ENCODE data around the gene OR8D2.
"Not testable (repeated sequence)": the region's sequence is repeated elsewhere in the genome, so short reads cannot be mapped to it uniquely, and the experiment has no call there.

Gene OR8D2

DNA sequence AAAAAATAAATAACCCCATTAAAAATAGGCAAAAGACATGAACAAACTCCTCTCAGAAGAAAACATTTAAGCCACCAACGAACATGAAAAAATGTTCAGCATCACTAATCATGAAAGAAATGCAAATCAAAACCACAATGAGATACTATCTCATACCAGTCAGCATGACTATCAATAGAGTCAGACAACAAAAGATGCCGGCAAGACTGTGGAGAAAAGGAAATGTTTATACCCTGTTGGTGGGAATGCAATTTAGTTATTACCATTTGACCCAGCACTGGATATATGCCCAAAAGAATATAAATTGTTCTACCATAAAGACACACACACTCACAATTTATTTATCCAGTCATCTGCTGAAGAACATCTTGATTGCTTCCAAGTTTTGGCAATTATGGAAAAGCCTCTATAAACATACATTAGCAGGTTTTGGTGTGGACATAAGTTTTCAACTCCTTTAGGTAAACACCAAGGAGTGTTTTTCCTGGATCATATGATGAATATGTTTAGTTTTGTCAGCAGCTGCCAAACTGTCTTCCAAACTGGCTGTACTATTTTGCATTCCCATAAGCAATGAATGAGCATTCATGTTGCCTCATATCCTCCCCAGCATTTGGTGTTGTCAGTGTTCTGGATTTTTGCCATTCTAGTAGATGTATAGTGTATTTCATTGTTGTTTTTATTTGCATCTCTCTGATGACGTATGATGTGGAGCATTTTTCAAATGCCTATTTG, 34.2 kb downstream of the OR8D2 start:
- DNase-seq (ENCODE audit: low read depth in 2 of 2) = peak; percentile 71 to 72

DNA sequence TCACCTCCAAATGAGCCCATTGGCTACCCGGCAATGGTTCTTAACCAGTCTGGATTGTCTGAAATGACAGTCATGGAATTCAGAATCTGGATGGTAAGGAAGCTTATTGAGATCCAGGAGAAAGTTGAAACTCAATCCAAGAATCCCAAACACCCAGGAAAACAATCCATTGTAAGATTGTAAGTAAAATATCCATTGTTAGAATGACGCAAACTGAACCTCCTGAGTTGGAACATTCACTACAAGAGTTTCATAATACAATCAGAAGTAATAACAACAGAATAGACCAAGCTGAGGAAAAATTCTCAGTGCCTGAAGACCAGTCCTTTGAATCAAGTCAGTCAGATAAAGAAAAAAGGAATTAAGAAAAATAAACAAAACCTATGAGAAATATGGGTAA, 41.7 kb downstream of the OR8D2 start:
- no peak for DNase-seq (ENCODE audit: low read depth in 2 of 2)

DNA sequence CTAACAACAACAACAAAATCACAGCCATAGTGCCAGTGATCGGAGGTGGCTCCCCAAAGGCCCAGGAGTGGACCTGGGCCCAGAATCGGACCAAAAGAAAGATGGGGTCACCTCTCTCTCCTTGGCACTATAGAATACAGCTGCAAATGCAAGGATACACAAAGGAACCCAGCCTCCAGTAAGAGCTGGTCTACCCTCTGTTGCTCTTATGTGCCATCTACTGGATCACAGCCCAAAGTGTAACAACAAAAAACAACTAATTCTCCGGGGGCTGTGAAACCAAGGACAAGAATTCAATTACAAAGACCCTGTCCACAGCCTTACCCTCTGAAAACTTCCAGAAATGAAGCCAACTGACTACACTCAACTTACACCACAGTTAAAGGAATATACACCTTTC, 42.2 kb downstream of the OR8D2 start:
- no peak for DNase-seq (ENCODE audit: low read depth in 2 of 2)

DNA sequence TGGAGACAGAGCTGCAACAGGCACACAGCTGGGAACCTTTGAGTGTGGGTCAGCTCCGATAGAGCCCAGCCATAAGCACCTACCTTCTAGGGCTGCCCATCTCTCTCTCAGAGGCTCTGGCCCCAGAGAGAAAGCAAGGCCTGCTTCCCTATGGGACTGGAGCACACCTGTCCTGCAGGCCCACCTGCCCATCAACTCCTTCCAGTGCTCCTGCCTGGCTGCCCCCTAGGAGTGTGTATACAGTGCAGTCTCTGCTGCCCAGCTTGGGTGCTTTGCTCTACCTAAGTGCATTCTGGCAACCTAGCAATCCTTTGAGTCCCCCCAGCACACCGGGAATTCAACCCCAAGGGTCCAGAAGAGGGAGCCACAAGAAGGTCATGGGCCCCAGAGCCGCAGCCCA, 42.8 kb downstream of the OR8D2 start:
- DNase-seq (ENCODE audit: low read depth in 2 of 2) = no peak

GRCh38 chr11:124276081-124276480, 43.9 kb downstream of the OR8D2 start:
- DNase-seq (ENCODE audit: low read depth in 2 of 2) = peak; percentile 4

- no peak for DNase-seq (ENCODE audit: low read depth in 2 of 2)
Observed at GRCh38 chr11:124274000-124274399, 46.0 kb downstream of the OR8D2 start.

- DNase-seq (ENCODE audit: low read depth in 2 of 2) = not testable (repeated sequence)
Observed at GRCh38 chr11:124270886-124271285, 49.1 kb downstream of the OR8D2 start.

Measured in fibroblast of skin of left quadriceps (primary cell).